Activated CD4-positive, alpha-beta T cell treated with anti-CD3 and anti-CD28 coated beads for 24 hours (primary cell): ENCODE results near the gene VNN1.
"Not testable (repeated sequence)": the region's sequence is repeated elsewhere in the genome, so short reads cannot be mapped to it uniquely, and the experiment has no call there.

Experiments used
- DNase-seq, 2 donors: peaks; one replicate each; pipeline ENCODE4 v3.0.0-alpha.2; 2020; ENCODE audit warnings: low read depth in 2 of 2

Gene VNN1

DNA sequence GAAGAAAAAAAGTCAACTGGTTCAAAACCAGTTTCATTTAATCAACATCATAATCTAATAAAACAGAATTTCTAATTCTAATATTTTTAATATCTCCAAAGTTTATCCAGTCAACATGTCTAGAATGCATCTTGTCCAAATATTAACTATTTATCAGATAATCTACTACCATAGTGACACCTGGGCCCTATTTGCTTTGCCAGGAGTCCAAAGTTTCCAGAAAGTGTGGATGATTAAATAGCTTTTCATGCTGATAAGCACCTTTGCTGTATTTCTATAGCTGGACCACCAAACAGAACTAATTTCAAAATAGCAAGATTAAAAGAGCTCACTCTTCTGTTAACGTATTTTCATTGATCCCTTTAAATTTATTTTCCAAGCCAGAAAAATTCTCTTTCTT is 42.6 kb downstream of the VNN1 start:
- DNase-seq, result no peak

DNA sequence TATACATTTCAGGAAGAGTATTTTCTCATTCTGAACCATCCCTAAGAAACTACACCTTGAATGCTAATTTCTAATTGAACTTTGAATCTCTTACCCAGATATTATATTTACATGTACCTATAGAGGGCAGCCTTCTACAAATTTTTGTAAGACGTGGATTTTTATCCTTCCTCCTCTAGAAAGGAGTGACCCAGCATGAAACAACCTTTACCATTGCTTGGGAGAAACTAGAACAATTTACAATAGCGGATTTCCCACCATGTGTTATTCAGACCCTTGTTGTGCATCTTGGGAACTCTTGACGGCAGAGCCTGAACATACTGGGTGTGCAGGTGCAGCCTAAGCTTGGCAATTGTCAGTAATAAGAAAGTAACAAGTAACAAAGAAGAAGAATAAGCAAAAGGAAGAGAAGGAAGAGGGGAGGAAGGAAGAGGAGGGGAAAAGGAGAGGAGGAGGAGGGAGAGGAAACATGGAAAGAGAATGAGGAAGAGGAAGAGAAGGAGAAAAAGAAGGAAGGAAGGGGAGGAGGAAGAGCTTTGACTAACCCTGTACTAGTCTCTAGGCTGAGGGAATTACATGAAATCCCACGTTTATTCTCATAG is 44.1 kb downstream of the VNN1 start:
- DNase-seq, result no peak

DNA sequence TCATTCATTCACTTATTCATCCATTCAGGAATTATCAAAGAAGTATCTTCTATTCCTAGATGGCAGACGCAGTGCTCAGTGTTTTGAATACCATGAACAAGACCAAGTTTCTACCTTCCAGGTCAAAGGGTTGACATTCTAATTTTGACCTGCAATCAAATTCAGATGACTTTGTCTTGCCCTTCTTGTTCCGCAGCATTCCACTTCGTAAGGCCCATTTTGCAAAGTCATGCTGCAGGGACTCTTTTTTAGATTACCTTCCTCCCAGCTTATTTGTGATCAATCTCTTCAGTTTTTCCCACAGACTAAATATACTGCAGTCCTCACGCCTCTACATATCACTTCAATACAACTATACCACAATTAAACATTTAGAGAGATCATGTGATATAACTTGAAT is 47.7 kb downstream of the VNN1 start:
- no peak for DNase-seq

- no peak for DNase-seq
Measured at GRCh38 chr6:132664309-132665034, 49.4 kb downstream of the VNN1 start.

GRCh38 chr6:132663661-132664060 is 50.2 kb downstream of the VNN1 start:
- DNase-seq, result no peak

- DNase-seq, result no peak
Measured at GRCh38 chr6:132661906-132662305, 51.9 kb downstream of the VNN1 start.

DNA sequence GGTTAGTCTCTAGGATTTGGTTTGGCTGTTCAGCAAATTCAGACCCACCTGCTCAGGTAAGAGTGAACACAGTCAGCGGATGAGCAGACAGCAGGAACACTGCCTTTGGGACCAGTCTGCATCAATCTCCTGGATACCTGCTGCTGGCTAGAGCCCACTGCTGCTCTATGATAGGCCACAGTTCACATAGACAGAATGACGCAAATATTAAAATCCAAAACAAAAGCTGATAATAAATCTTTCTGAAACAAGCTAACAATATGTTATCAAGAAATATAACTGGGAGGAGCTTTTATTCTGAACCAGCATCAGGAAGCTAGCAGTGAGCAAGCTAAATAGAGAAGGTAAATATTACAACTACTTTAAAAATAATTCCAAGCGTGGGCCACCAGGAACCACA is 54.8 kb downstream of the VNN1 start, which contains the start of gene TAAR1:
TSS of gene TAAR1 (minus strand) at position 101 of the 400 bp plus-strand sequence. CDS start 13,179 bp downstream, outside the sequence.
- DNase-seq, result no peak

DNA sequence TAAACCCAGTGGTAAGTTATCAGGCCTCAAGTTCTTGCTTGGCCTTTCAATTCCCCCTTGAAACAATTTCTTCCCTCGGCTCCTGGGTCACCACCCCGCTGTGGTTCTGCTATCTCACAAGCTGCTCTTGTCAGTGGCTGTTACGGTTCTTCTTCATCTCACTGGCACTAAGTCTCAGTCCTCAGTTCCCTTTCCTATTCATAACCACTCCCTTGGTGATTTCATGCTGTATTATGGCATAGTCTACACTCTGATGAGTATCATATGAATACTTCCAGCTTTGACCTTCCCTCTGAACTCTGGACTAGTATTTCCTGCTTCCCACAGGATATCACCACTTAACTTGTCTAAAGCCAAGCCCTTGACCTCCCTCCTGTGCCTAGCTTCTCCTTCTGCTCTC is 62.8 kb downstream of the VNN1 start:
- no peak for DNase-seq

DNA sequence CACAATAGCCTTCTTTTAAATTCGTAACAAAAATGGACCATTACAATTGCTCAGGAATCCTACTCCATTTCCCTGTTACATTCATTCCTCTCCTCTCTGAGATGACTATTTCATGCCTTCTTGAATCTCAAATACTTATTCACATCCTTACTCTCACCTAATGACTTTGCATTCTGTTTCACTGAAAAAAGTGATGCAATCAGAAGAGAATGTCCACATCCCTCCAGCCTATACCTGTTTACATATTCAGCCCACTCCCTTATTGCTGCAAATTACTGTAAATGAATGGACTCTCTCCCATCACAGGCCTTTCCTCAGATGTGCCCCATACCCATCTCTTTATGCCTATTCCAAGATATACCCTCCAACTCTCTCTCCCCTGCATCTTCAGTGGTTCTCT is 63.4 kb downstream of the VNN1 start:
- no peak for DNase-seq

GRCh38 chr6:132648828-132649227 is 65.0 kb downstream of the VNN1 start:
- no peak for DNase-seq

GRCh38 chr6:132648356-132648755 is 65.5 kb downstream of the VNN1 start:
- DNase-seq, result no peak

DNA sequence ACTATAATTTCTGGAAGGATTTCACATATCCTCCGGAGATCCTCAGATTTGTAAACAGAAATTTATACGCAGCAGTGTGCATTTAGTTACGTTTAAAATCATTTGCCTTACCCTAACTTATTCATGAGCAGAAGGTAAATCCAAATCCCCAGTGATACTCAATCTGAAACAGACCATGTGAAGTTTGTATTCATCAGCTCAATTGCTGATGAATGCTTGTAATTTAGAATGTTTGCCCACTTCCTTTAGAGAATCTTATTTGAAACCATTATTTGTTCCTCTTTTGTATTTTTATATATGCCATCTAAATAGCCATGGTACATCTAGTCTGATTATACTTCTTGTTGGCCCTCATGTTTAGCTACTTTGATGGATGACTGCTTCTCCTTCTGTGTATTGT is 70.3 kb downstream of the VNN1 start:
- DNase-seq, result no peak

GRCh38 chr6:132637135-132637534 is 76.7 kb downstream of the VNN1 start:
- DNase-seq, result not testable (repeated sequence)

DNA sequence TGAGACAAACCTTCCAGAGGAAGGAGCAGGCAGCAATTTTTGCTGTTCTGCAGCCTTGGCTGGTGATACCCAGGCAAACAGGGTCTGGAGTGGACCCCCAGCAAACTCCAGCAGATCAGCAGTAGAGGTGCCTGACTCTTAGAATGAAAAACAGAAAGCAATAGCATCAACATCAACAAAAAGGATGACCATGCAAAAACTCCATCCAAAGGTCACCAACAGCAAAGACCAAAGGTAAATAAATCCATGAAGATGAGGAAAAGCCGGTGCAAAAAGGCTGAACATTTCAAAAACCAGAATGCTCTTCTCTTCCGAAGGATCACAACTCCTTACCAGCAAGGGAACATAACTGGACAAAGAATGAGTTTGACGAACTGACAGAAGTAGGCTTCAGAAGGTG is 77.9 kb downstream of the VNN1 start:
- not testable (repeated sequence) for DNase-seq

DNA sequence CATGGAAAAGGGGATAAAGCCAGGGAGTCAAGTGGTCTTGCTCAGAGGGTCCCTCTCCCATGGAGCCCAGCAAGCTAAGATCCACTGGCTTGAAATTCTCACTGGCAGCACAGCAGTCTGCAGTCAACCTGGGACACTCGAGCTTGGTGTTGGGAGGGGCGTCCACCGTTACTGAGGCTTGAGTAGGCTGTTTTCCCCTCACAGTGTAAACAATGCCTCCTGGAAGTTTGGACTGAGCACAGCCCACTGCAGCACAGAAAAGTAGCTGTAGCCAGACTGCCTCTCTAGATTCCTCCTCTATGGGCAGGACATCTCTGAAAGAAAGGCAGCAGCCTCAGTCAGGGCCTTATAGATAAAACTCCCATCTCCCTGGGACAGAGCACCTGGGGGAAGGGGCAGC is 78.6 kb downstream of the VNN1 start:
- not testable (repeated sequence) for DNase-seq

DNA sequence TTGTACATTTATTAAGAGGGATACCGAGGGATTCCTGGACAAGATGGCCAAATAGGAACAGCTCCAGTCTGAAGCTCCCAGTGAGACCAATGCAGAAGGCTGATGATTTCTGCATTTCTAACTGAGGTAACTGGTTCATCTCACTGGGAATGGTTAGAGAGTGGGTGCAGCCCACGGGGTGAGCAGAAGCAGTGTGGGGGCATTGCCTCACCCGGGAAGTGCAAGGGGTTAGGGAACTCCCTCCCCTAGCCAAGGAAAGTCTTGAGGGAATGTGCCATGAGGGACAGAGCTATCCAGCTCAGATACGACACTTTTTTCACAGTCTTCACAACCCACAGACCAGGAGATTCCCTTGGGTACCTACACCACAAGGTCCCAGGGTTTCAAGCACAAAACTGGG is 79.1 kb downstream of the VNN1 start:
- DNase-seq, result no peak

- DNase-seq, result no peak
Measured at GRCh38 chr6:132633362-132633761, 80.5 kb downstream of the VNN1 start.
